HG02885 (cell line): ENCODE measurements around the gene OR5F1.

Source experiments
- ATAC-seq: cut with Tn5 transposase; IDR thresholded peaks from one replicate; pipeline ENCODE4 v1.9.1; 2021; ENCODE audit warnings: mild to moderate bottlenecking; ENCODE audit not compliant: unreplicated experiment, poor library complexity

OR5F1 gene

DNA sequence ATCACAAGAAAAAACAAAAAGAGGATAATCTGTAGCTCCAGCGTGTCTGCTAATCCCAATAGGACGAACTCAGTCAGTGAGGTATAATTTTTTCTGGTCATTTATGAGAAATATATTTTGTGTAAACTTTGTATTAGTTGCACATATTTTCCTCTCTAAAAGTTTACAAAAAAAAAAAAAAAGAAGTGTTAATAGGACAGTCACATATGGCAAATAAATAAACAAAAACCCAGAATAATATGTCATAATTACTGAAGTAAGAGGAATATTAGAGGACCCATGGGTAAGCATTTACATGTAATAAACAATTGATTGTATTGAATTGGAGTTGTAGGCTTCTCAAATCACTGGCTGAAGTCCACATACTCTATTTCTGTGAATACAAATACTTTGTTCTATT, at the start of gene OR5F1:
Gene OR5F1 (minus strand): TSS at position 101 of the 400 bp plus-strand sequence. CDS start 0 bp downstream, at position 101.
- no peak for ATAC-seq

DNA sequence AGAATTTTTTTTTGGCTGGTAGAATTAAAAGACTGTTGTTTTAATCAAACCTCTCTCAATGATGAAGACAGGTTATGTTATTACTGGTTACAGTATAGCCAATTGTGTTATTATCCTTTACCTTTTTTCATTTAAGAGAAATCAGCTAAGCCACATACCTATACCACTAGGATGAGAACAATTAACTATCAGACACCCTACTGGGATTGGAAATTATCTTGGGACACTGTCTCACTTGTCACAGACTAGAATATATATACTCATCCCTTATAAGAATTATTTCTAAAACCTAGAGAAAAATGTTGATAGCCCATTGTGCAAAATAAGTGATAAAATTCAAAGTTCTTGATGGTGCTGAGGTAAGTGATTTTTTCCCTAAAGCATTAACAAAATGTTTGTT, 32.9 kb upstream of the OR5F1 start, which contains the start of gene OR5AS1:
Gene OR5AS1 (plus strand): TSS at position 301 of the 400 bp plus-strand sequence. CDS start 2,765 bp downstream, outside the sequence.
- no peak for ATAC-seq

GRCh38 chr11:56013805-56014204, 19.4 kb upstream of the OR5F1 start:
- no peak for ATAC-seq

- ATAC-seq, result no peak
Observed at GRCh38 chr11:56010716-56011115, 16.3 kb upstream of the OR5F1 start.

DNA sequence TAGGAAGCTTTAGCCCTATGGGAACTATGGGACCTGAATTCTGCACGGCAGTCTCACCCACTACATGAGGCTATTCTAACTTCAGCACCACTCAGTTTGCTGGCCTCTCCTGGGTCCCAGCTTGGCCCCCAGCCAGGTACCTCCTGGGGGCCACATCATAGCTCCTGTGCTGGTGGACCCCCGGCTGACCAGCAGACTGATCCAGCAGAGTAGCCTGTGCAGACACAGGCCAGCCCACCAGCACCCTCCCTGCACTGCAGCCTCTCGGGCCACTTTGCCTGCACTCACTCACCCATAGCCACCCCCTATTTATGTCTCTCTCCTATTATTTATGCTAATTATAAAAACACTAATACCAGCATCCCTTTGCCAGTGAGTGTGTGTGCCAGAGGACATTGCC, 23.5 kb downstream of the OR5F1 start:
- no peak for ATAC-seq

GRCh38 chr11:55969845-55970244, 24.6 kb downstream of the OR5F1 start, which contains the start of gene OR10AG1:
Gene OR10AG1, minus strand, starts transcription at chr11:55969945. Its CDS starts 38 bp downstream, at chr11:55969907.
- ATAC-seq, result no peak

- ATAC-seq, result no peak
Observed at GRCh38 chr11:55967914-55968313, 26.5 kb downstream of the OR5F1 start.

DNA sequence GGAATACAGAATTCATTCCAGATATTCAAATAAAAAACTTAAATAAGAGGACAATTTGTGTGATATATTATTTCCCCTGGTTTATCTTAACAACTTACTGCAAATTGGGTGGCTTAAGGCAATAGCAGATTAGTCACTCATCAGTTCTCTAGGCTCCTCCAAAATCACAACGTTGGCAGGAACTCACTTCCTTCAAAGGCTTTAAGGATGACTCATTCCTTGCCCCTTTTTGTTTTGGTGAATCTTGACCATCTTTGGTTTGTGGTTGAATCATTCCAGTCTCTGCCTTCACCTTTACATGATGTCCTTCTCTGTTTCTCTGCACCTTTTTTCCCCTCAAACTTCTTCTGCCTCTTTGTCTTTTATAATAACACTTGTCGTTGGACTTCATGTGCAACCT, 28.0 kb downstream of the OR5F1 start:
- no peak for ATAC-seq

DNA sequence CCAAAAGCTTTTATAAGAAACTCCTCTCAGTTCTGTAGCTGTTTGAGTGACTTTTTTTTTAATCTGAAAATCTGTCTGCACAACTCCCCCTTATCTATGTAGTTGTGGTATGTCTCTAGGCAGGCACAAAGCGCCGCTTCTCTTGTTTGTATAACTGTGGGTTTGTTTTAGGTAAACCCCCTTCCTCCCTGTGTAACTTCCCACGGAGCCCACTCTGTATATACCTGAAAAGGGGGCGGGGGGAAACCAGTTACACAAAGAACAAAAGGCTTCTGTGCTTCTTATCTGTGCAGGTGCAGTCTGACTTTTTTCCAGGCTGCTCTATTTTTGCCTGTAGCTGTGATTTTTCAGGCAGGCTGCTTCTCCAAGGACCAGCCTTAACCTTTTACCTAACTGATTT, 37.9 kb downstream of the OR5F1 start:
- no peak for ATAC-seq

DNA sequence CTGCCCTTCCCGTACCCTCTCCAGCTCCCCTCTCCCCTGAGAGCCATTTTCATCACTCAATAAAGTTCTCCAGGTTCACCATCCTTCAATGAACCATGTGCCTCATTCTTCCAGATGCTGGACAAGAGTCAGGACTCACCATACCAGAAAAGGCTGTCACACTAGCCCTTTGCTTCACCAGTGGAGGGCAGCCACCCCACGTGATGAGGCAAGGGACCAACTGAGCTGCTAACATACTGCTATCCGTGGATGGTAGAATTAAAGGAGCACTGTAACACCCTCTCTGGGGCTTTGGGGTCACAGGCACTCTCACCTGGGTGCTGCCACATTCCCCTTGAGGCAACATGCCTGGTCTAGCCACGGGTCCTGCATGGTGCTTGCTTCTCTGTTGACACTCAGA, 45.1 kb downstream of the OR5F1 start:
- ATAC-seq, result no peak
